GM12878 (cell line): ENCODE data around the gene RAP1GDS1. TPM values are rescaled to one million over a fixed set of nuclear protein-coding genes. Genes with fewer than 3 reads are reported as not detected.

Experiments
- ATAC-seq: fragments of 200-7000 bp; cut with Tn5 transposase; 3 replicates; pipeline ENCODE4 v1.9.1; 2020; ENCODE audit warnings: mild to moderate bottlenecking, moderate library complexity
- BruUV-seq: library from RNA; stranded (reverse); fragments of 400-500 nt; replicated peaks from 2 replicates; lab custom pipeline; 2021; lab: Mats Ljungman, UMichigan
- CTCF ChIA-PET: fragments of 300-600 bp; sonication (Branson Sonifier 250); formaldehyde crosslinking; extraction: SDS; loops from one replicate; lab custom pipeline; 2021; ENCODE audit warnings: inconsistent platforms; lab: Yijun Ruan, JAX
- POLR2A ChIA-PET: fragments of 350-600 bp; formaldehyde crosslinking; extraction: SDS; loops from one replicate; lab custom pipeline; 2021; ENCODE audit warnings: inconsistent platforms; lab: Charles Lee
- RAD21 ChIA-PET: fragments of 300-600 bp; sonication (Branson Sonifier 250); formaldehyde crosslinking; loops from one replicate; lab custom pipeline; 2023; ENCODE audit warnings: antibody characterized with exemption; ENCODE audit not compliant: unreplicated experiment; lab: Charles Lee
- SMC1A ChIA-PET: fragments of 300-600 bp; sonication (Branson Sonifier 250); formaldehyde crosslinking; loops from one replicate; lab custom pipeline; 2023; ENCODE audit not compliant: unreplicated experiment, uncharacterized antibody; lab: Charles Lee
- DNase-seq: peaks from one replicate; pipeline ENCODE4 v3.0.0-alpha.2; 2011; ENCODE audit warnings: low read depth, low spot score
- FAIRE-seq: peaks from 3 replicates; lab custom pipeline; 2011; peaks lifted over from hg19 to GRCh38; lab: Jason Lieb, UNC
- H2AFZ ChIP-seq: 2 replicates; pipeline ENCODE4 v1.6.0; 2011; ENCODE audit warnings: low read depth, low read length, control low read depth; ENCODE audit not compliant: control insufficient read depth
- H3K27ac ChIP-seq: 2 replicates; pipeline ENCODE4 v1.5.1; 2011; ENCODE audit warnings: control low read depth; ENCODE audit not compliant: control insufficient read depth, insufficient read depth
- H3K27me3 ChIP-seq, 2 experiments: replicated peaks in 1 of 2; 2 replicates each; pipeline versions ENCODE4 v1.6.0 to v1.6.1; 2011; ENCODE audit warnings: low read length in 1 of 2; ENCODE audit not compliant: control insufficient read depth in 2 of 2, insufficient read depth in 2 of 2
- H3K36me3 ChIP-seq, 2 experiments: 2 replicates each; pipeline ENCODE4 v1.5.1; 2011; ENCODE audit warnings: low read length in 1 of 2; ENCODE audit not compliant: control insufficient read depth in 2 of 2, insufficient read depth in 2 of 2
- H3K4me1 ChIP-seq: 2 replicates; pipeline ENCODE4 v1.6.1; 2011; ENCODE audit warnings: mild to moderate bottlenecking, low read length, moderate library complexity, mixed read lengths; ENCODE audit not compliant: control insufficient read depth, insufficient read depth
- H3K4me2 ChIP-seq: 2 replicates; pipeline ENCODE4 v1.6.0; 2011; ENCODE audit warnings: control low read depth; ENCODE audit not compliant: control insufficient read depth, insufficient read depth
- H3K4me3 ChIP-seq: fragments of 200-600 bp; sonication (generic); 2 replicates; pipeline ENCODE4 v1.5.1; 2016
- H3K79me2 ChIP-seq: 2 replicates; pipeline ENCODE4 v1.6.0; 2011; ENCODE audit warnings: low read length; ENCODE audit not compliant: control insufficient read depth, insufficient read depth
- H3K9ac ChIP-seq: 2 replicates; pipeline ENCODE4 v1.8.0; 2011; ENCODE audit warnings: low read length, control low read depth, mixed read lengths; ENCODE audit not compliant: control insufficient read depth, insufficient read depth
- H3K9me3 ChIP-seq: replicated peaks from 3 replicates; pipeline ENCODE4 v1.5.1; 2011; ENCODE audit warnings: mild to moderate bottlenecking, low read length; ENCODE audit not compliant: control insufficient read depth, insufficient read depth
- H4K20me1 ChIP-seq: 2 replicates; pipeline ENCODE4 v1.6.0; 2011; ENCODE audit not compliant: control insufficient read depth, insufficient read depth
- HDAC2 ChIP-seq: fragments of 200-600 bp; sonication (generic); IDR thresholded peaks from 2 replicates; pipeline ENCODE4 v1.6.1; 2017
- WGBS: methylation state at CpG from one replicate; pipeline ENCODE4 v1.1.6; 2016; ENCODE audit warnings: low lambda C conversion rate; ENCODE audit not compliant: insufficient replicate concordance, insufficient coverage; ENCODE audit errors: missing lambda C conversion rate; 5-methylcytosine and 5-hydroxymethylcytosine counted together
- in situ Hi-C: fragments of 300-500 bp; cut with MboI; formaldehyde crosslinking; loops from 9 replicates; pipeline ENCODE4 v1.14.3; 2018; ENCODE audit warnings: mixed read lengths
- intact Hi-C: fragments of 100-400 bp; cut with micrococcal nuclease; formaldehyde crosslinking; loops from one replicate; pipeline ENCODE4 v1.14.2; 2022; ENCODE audit not compliant: unreplicated experiment
- polyA plus RNA-seq, 11 experiments: library from polyadenylated mRNA; depleted of rRNA in 4 of 11; unstranded in 6 of 11; stranded (reverse) in 5 of 11; fragments of >200 nt; fragmentation: Nextera tagmentation in 4 of 11; fragmentation: Illumina TruSeq in 1 of 11; extraction: Ambion mirVana in 4 of 11; extraction: Trizol in 1 of 11; gene quantifications; 1 replicate in 1 of 11; 2 replicates in 10 of 11; pipeline versions ENCODE4 v1.2.1 to v1.2.3, GENCODE V29; 2011 to 2016; ENCODE audit warnings: inconsistent platforms in 2 of 11, missing spikeins in 2 of 11, low read depth in 1 of 11
- total RNA-seq, 4 experiments: library from RNA; depleted of rRNA in 3 of 4; stranded (reverse); fragments of >200 nt in 3 of 4; fragmentation: Illumina TruSeq in 1 of 4; extraction: Trizol in 1 of 4; gene quantifications; 2 replicates each; pipeline versions ENCODE4 v1.2.1 to v1.2.3, GENCODE V29; 2013 to 2021
- TF ChIP-seq, protein P1 (sequence below): fragments of 450-650 bp; IDR thresholded peaks from 2 replicates; pipeline ENCODE4 v1.6.1; 2017; ENCODE audit warnings: antibody characterized with exemption, mild to moderate bottlenecking, moderate library complexity

The RAP1GDS1 gene
- total and polyA plus RNA-seq, 10 of the 15 experiments (the other 5 are each of a cell fraction or from before 2014, with no cell fraction given): 12.0 to 30.5 (median 20.7) TPM

DNA sequence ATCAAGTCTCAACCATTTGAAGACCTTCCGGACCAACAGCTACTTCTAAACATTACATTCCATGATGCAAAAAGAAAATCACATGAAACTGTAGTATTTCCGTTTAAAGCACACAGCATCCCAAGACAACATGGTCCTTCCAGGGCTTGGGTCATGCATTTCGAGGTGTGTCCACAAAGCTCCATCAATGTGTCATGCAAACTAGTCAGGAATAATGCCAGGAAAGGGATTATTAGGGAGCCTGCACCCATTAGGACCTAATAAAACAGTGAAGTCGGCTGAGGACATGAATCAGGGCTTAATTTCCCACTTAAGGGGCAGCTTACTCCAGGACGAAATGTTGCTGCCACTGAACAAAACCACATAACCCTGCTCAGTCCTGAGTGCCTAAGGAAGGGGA, 219.4 kb downstream of the RAP1GDS1 start:
- ChIA-PET POLR2A (interaction anchor here (0.6 kb wide), 1 partner anchor 11 kb away, joined by 3 read pairs; no protein-coding TSS in a partner anchor), RAD21 (interaction anchor here (1.0 kb wide), 1 partner anchor 13 kb away, joined by 3 read pairs; no protein-coding TSS in a partner anchor), CTCF (interaction anchor here (1.0 to 4.0 kb wide), 2 partner anchors 11 to 13 kb away, joined by 3 to 25 read pairs; no protein-coding TSS in a partner anchor), SMC1A (interaction anchor here (1.1 to 4.7 kb wide), 5 partner anchors 9 to 182 kb away, joined by 3 to 37 read pairs (median 17); no protein-coding TSS in a partner anchor)
- Histone ChIP-seq H3K4me1 (peaks cover 9% of the 10 kb centered on the region), H4K20me1 (no peaks in the 10 kb centered on the region), H3K4me3 (no peak overlapping the region), H3K27me3 (peaks cover 0 to 3% of the 10 kb centered on the region in 2 experiments; a peak in 1 of 4 replicates), H3K4me2 (no peak overlapping the region), H2AFZ (no peak overlapping the region), H3K36me3 (no peaks in the 10 kb centered on the region), H3K9ac (no peak overlapping the region), H3K79me2 (no peaks in the 10 kb centered on the region), H3K9me3 (no peaks in the 10 kb centered on the region), H3K27ac (no peak overlapping the region)
- TF ChIP-seq, protein P1, sequence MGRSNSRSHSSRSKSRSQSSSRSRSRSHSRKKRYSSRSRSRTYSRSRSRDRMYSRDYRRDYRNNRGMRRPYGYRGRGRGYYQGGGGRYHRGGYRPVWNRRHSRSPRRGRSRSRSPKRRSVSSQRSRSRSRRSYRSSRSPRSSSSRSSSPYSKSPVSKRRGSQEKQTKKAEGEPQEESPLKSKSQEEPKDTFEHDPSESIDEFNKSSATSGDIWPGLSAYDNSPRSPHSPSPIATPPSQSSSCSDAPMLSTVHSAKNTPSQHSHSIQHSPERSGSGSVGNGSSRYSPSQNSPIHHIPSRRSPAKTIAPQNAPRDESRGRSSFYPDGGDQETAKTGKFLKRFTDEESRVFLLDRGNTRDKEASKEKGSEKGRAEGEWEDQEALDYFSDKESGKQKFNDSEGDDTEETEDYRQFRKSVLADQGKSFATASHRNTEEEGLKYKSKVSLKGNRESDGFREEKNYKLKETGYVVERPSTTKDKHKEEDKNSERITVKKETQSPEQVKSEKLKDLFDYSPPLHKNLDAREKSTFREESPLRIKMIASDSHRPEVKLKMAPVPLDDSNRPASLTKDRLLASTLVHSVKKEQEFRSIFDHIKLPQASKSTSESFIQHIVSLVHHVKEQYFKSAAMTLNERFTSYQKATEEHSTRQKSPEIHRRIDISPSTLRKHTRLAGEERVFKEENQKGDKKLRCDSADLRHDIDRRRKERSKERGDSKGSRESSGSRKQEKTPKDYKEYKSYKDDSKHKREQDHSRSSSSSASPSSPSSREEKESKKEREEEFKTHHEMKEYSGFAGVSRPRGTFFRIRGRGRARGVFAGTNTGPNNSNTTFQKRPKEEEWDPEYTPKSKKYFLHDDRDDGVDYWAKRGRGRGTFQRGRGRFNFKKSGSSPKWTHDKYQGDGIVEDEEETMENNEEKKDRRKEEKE: no peak
- no peak for TF ChIP-seq HDAC2
- ATAC-seq (no peak), DNase-seq (no peak), FAIRE-seq (no peak)
- BruUV-seq: no TSS peak
- WGBS: 54% methylated on average over 5 of the region's 5 CpGs
- intact Hi-C loops (loop anchor here (5.0 kb wide), 2 partner anchors 122 to 182 kb away; no protein-coding TSS in a partner anchor), in situ Hi-C loops (no loop called here)
